ENCODE data around the gene APBB2. TPM values are rescaled to one million over a fixed set of nuclear protein-coding genes. Genes with fewer than 3 reads are reported as not detected.

APBB2 gene
- total and polyA plus RNA-seq, 2 of the 8 experiments (the other 6 are each of a cell fraction or from before 2014, with no cell fraction given), result 58.7 to 59.4 TPM

GRCh38 chr4:41260116-41260733 is 45.9 kb upstream of the APBB2 start:
- H3K14ac ChIP-seq (ENCODE audit: insufficient read length), result no peak overlapping the region
- H3K4me1 ChIP-seq (replicated peaks in 1 of 4; ENCODE audit: control insufficient read depth in 3 of 4, insufficient read depth in 4 of 4, low read length in 3 of 4), result peaks cover 2 to 8% (median 4%) of the 10 kb centered on the region in 4 experiments; a peak in 5 of 7 replicates
- H2AFZ ChIP-seq (ENCODE audit: low read length), result no peak overlapping the region
- peaks cover 51 to 71% (median 65%) of the 10 kb centered on the region in 4 experiments for H3K36me3 ChIP-seq (ENCODE audit: control insufficient read depth in 2 of 4, insufficient read depth in 4 of 4, low read length in 3 of 4)
- FAIRE-seq, result no peak
- no peak overlapping the region for H3K9ac ChIP-seq (replicated peaks in 1 of 4; ENCODE audit: extremely low read depth in 1 of 4, low read depth in 3 of 4, low read length in 3 of 4)
- CTCF ChIA-PET (ENCODE audit: partially characterized antibody), result interaction anchor here (0.9 to 4.8 kb wide), 5 partner anchors 19 to 351 kb away, joined by 3 to 18 read pairs (median 4); no protein-coding TSS in a partner anchor
- H3K56ac ChIP-seq (replicated peaks; ENCODE audit: insufficient read length, low read depth, low read length), result no peak overlapping the region
- no peak overlapping the region; the same call in 1 of the 2 replicates for H4K8ac ChIP-seq (ENCODE audit: extremely low read depth, insufficient read depth, low read length)
- TF ChIP-seq ZNF274 (IDR thresholded peaks at IDR 0.05; ENCODE audit: borderline replicate concordance, extremely low read depth, low read length), result no peak
- no peak for TF ChIP-seq RXRA (IDR thresholded peaks at IDR 0.05; ENCODE audit: insufficient read depth, low read depth, low read length)
- TF ChIP-seq POLR2AphosphoS5 (IDR thresholded peaks at IDR 0.05; ENCODE audit: low read depth, low read length), result peak; percentile 50; the same call in 1 of the 2 replicates
- no peak overlapping the region for H3K4me3 ChIP-seq (ENCODE audit: extremely low read depth in 1 of 4, insufficient read depth in 2 of 4, low read depth in 3 of 4, low read length in 4 of 4)
- H3K23me2 ChIP-seq (ENCODE audit: low read depth, low read length), result peaks cover 9% of the 10 kb centered on the region
- peaks cover 10% of the 10 kb centered on the region in 2 experiments for H4K20me1 ChIP-seq (replicated peaks in 1 of 2; ENCODE audit: control insufficient read depth in 1 of 2, insufficient read depth in 2 of 2, low read length in 2 of 2)
- no peak overlapping the region for H3K4ac ChIP-seq (replicated peaks; ENCODE audit: insufficient read length, low read depth, low read length)
- no peak overlapping the region for H3K23ac ChIP-seq (ENCODE audit: insufficient read length)
- no peak overlapping the region for H4K91ac ChIP-seq (replicated peaks; ENCODE audit: insufficient read length, low read length)
- no peaks in the 10 kb centered on the region for H3K9me3 ChIP-seq (ENCODE audit: insufficient read depth in 2 of 2, low read depth in 1 of 2, low read length in 1 of 2)
- H2BK20ac ChIP-seq (ENCODE audit: low read length), result no peak overlapping the region
- H3K4me2 ChIP-seq (ENCODE audit: insufficient read depth in 1 of 2, low read depth in 2 of 2, low read length in 2 of 2), result no peak overlapping the region
- H3K27ac ChIP-seq (ENCODE audit: low read depth, low read length), result no peak overlapping the region
- no peak overlapping the region for H4K5ac ChIP-seq (ENCODE audit: insufficient read length, low read depth, low read length)
- WGBS, 2 experiments (ENCODE audit: extremely low coverage in 1 of 2, insufficient coverage in 1 of 2, insufficient read length in 1 of 2, insufficient replicate concordance in 2 of 2, low coverage in 1 of 2, low lambda C conversion rate in 2 of 2, missing lambda C conversion rate in 1 of 2), result 91% methylated on average over 9 of the region's 9 CpGs; no CpG with 5 or more reads in 1 of the 2 experiments
- H3K79me2 ChIP-seq (ENCODE audit: control insufficient read depth in 1 of 2, insufficient read depth in 2 of 2, low read length in 2 of 2), result peaks cover 0 to 41% of the 10 kb centered on the region in 2 experiments; a peak in 2 of 4 replicates
- no peak overlapping the region for H2BK12ac ChIP-seq (ENCODE audit: low read depth, low read length)
- H2BK15ac ChIP-seq (ENCODE audit: low read length), result no peak overlapping the region
- no peak overlapping the region for H3K18ac ChIP-seq (ENCODE audit: extremely low read depth, low read length)
- peaks cover 3% of the 10 kb centered on the region for H3K79me1 ChIP-seq (ENCODE audit: low read depth, low read length)
- H2AK5ac ChIP-seq (ENCODE audit: low read depth, low read length), result no peak overlapping the region
- no peaks in the 10 kb centered on the region for H3K27me3 ChIP-seq (replicated peaks in 1 of 4; ENCODE audit: control insufficient read depth in 3 of 4, extremely low read depth in 1 of 4, insufficient read depth in 3 of 4, low read length in 3 of 4)
- H2BK5ac ChIP-seq (ENCODE audit: low read depth, low read length), result no peak overlapping the region
- H2BK120ac ChIP-seq (replicated peaks; ENCODE audit: low read depth, low read length), result no peak overlapping the region
- POLR2A ChIA-PET (ENCODE audit: partially characterized antibody), result interaction anchor here (0.8 to 8.6 kb wide), 21 partner anchors 7 to 675 kb away, joined by 3 to 150 read pairs (median 4); partner anchors contain the start of genes APBB2 and TMEM33
- no peak for DNase-seq (ENCODE audit: low read depth in 1 of 2, low spot score in 2 of 2)

Data from H1 (cell line).